GM18508 (cell line): ENCODE measurements around the gene AMDHD2.

ENCODE experiments used
- ATAC-seq: cut with Tn5 transposase; IDR thresholded peaks from one replicate; pipeline ENCODE4 v1.9.1; 2021; ENCODE audit warnings: moderate number of reproducible peaks; ENCODE audit not compliant: insufficient read depth, unreplicated experiment

The AMDHD2 gene

DNA sequence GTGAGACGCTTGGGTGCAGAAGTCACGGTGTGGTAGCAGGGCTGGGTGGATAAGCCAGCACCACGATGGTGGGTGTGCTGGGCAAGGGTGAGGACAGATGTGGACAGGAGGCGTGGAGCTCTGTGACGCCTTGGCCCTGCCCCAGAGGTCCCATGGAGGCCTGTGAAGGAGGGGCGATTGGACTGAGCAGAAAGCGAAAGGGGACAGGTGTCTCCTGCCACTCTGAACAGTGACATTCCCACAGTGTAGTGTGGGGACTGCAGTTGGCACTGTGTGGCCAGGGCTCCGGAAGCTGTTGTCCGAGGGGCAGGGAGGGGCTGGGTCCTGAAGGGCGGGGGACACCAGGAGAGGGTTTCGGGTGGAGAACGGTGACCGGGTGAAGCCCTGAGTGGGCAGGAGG, 37.9 kb upstream of the AMDHD2 start:
- ATAC-seq: no peak

DNA sequence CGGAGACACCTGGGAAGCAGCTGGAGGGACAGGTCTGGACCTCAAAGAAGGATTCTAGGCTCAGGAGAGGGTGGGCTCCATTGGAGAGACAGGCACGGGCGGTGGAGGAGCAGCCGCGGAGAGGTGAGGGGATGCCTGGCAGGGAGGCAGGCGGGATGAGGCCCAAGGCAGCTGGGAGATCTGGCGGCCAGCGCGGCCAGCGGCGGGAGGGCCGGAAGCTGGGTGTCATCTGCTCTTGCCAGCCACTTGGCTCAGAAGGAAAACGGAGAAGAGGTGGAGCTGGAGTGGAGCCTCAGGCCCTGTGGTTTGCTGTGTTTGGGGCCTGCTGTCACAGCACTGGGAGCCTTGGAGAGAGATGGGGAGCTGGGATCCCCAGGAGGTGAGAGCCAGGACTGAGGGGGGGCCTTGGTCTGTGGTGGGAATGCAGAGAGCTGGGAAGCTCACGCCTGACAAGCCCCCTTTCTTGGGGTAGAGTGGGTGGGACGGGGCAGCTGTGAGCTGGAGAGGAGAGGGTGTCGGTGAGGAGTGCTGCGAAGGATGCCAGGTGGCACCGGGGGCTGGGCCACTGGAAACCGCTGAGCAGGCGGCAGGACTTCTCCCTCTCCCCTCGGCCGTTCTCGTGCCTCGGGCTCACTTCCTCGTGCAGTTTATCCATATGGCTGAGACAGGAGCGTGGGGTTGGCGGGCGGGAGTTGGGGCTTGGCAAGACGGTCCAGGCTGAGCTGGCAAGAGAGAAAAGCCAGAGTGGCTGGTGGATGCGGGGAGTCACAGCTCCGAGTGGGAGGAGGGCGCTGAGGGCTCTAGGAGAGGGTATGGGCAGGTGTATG, 37.2 kb upstream of the AMDHD2 start:
- no peak for ATAC-seq

- ATAC-seq: no peak
Observed at GRCh38 chr16:2483939-2484897, 36.0 kb upstream of the AMDHD2 start.

DNA sequence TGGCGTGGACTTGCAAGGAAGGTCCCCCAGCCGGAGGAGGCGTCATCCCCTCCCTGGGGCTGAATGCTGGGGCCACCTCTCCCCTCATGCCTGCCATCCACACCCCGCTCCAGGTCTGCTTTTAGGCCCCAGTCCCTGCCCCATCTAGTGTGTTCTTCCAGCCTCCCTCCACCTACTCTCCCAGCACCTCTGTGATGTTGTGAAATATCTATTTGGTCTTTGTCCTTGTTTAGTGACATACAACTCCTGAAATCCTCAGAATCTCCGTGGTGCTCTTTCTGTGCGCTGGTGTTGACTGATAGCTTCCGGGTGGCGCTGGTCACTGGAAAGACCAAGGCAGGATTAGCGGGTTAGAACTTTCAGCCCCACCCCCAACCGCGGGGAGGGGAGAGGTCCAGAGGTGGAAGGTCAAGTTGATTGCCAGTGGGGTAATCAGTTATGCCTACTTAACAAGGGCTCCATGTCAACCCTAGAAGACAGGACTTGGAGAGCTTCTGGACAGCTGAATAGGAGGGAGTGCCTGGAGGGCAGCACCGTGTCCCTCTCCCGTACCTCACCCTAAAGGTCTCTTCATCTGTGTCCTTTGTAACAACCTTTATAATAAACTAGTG, 35.2 kb upstream of the AMDHD2 start:
- no peak for ATAC-seq

DNA sequence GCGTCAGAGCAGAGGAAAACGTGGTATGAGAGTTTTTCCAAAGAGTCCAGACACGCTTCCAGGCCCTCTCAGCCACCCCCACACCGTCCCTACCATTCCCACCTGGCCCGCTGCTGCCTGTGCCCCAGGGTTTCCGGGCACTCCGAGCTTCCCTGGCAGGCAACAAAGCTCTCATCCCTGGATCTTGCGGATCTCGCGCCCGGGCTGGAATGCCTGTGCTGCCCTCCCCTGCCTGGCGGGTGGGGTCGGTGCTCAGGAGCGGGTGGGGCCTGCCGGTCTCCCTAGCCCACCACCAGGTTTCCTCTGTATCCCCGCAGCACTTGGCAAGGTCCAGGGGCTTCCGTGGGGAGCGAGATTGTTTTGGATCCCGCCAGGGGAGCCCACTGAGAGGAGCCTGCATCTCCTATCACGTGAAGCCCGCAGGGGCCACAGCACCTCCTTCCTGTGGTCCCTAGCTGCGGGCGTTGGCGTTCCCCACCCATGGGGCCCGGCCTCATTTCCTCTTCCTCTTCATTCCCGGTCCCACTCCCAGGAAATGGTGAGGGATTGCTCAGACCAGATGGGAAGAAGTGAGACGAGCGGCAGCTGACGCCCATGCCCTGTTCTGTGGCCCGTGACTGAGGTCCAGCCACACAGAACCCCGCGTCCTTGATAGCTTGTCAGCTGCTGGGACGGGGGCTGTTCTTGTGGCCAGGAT, 34.2 kb upstream of the AMDHD2 start:
- no peak for ATAC-seq

DNA sequence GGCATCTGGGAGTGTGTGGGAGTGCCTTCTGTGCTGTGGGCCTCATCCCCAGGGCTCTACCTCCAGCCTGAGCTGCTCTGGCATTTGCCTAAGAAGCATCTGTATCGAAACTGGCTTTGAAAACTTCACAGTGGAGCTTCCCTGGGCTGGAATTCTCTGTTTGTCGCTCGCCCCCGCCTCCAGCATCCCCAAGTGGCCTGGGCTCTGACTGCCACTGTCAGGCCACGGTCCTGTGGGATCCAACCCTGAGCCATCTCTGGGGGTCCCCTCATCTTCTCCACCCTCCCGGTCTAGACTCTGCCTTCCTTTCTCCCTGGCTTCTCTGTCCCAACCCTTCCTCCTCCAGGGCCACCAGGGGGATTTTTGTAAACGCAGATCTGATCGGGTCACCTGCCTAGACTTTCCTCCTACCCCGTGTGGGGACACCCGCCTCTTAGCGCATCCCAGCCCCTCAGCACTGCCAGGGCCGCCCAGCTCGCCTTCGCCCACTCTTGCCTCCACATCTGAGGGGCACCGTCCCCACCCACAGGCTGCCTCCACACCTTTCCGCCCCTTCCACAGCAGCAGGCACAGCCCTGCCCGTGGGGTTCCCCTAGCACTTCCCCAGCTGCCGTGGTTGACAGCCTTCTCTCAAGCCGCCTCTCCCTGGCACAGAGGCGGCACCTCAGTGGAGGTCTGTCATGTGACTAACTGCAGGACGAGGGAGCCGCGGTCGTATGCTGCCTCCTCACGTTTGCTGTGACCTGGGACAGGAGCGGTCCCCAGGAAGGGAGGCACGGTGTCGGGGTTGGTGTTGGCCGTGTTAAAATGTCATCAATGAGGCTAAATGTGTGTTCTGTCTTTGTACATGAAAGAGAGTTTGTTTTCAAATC, 33.3 kb upstream of the AMDHD2 start:
- no peak for ATAC-seq

- no peak for ATAC-seq
Observed at GRCh38 chr16:2487517-2487842, 32.7 kb upstream of the AMDHD2 start.

- ATAC-seq: no peak
Observed at GRCh38 chr16:2487903-2488531, 32.2 kb upstream of the AMDHD2 start.

GRCh38 chr16:2489581-2489980, 30.6 kb upstream of the AMDHD2 start:
- no peak for ATAC-seq

GRCh38 chr16:2490190-2491105, 29.7 kb upstream of the AMDHD2 start:
- no peak for ATAC-seq

GRCh38 chr16:2492292-2492691, 27.9 kb upstream of the AMDHD2 start:
- no peak for ATAC-seq

GRCh38 chr16:2493605-2494004, 26.6 kb upstream of the AMDHD2 start:
- ATAC-seq: no peak

DNA sequence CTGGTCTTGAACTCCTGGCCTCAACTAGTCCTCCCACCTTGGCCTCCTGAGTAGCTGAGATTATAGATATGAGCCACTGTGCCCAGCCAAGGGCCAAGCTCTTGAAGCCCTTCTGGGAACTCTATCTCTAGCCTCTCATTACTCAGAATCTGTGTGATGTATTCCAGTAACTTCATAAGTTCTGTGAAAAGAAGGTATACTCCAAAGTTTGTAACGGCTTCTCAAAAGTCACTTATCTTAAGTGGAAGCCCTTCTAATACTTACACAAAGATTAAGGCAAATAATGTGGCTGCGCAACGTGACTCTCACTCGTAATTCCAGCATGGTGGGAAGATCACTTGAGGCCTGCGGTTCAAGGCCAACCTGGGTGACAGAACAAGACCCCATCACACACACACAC, 25.6 kb upstream of the AMDHD2 start:
- no peak for ATAC-seq

GRCh38 chr16:2495041-2495440, 25.1 kb upstream of the AMDHD2 start:
- ATAC-seq: no peak

GRCh38 chr16:2496223-2497115, 23.7 kb upstream of the AMDHD2 start:
- no peak for ATAC-seq

DNA sequence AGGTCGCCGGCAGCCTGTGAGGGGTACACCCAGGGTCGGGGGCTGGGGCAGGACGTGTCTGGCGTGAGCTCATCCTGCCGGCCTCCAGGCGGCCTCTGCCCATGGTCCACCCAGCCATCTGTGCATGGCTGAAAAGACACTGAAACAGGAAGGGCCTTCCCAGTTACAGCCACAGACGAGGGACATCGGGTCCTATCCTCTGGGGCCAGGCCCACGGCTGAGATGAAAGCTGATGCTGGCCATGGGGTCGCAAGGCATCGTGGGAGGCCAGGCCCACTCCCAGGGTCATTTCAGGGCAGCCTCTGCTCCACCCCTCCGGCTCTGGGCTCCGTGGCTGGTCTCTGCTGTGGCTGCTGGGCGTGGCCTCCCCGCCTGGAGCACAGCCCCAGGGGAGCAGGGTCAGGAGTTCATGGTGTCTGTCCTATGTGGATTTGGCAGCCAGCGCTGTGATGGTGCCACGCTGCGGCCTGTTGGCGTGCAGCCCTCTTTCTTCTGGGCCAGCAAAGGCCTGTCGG, 23.0 kb upstream of the AMDHD2 start:
- no peak for ATAC-seq
